Liver (tissue), 9 donors: Measurements from ENCODE around the gene ZNF700. TPM values are rescaled to one million over a fixed set of nuclear protein-coding genes. Genes with fewer than 3 reads are reported as not detected.
"Not testable (repeated sequence)": the region's sequence is repeated elsewhere in the genome, so short reads cannot be mapped to it uniquely, and the experiment has no call there.

Source experiments
- DNase-seq: peaks from one replicate; pipeline ENCODE4 v3.0.0-alpha.2; 2017; ENCODE audit warnings: low spot score
- H3K27ac ChIP-seq, 2 donors: one replicate each; pipeline ENCODE4 v1.7.0; 2013; ENCODE audit warnings: inconsistent platforms in 2 of 2, low read length in 2 of 2, control low read depth in 1 of 2, low read depth in 1 of 2, mild to moderate bottlenecking in 1 of 2
- H3K27me3 ChIP-seq, 4 donors: one replicate each; pipeline versions ENCODE4 v1.6.1 to v1.7.0; 2013; ENCODE audit warnings: low read length in 3 of 4, inconsistent platforms in 1 of 4, mild to moderate bottlenecking in 1 of 4, moderate library complexity in 1 of 4; ENCODE audit not compliant: control insufficient read depth in 4 of 4, insufficient read depth in 4 of 4
- H3K36me3 ChIP-seq, 4 donors: one replicate each; pipeline versions ENCODE4 v1.6.1 to v1.7.0; 2013; ENCODE audit warnings: low read length in 3 of 4, mild to moderate bottlenecking in 3 of 4, low read depth in 1 of 4, moderate library complexity in 1 of 4; ENCODE audit not compliant: control insufficient read depth in 4 of 4, insufficient read depth in 3 of 4
- H3K4me1 ChIP-seq, 4 donors: one replicate each; pipeline versions ENCODE4 v1.6.1 to v1.7.0; 2013; ENCODE audit warnings: low read length in 3 of 4, mild to moderate bottlenecking in 3 of 4, moderate library complexity in 1 of 4; ENCODE audit not compliant: control insufficient read depth in 4 of 4, insufficient read depth in 4 of 4
- H3K4me3 ChIP-seq, 3 donors: one replicate each; pipeline versions ENCODE4 v1.6.1 to v1.7.0; 2013; ENCODE audit warnings: low read length in 3 of 3, control low read depth in 1 of 3, low read depth in 1 of 3, mild to moderate bottlenecking in 1 of 3
- H3K9ac ChIP-seq, 2 donors: one replicate each; pipeline ENCODE4 v1.7.0; 2013; ENCODE audit warnings: low read length in 2 of 2, mild to moderate bottlenecking in 2 of 2, moderate library complexity in 2 of 2, control low read depth in 1 of 2, low read depth in 1 of 2
- H3K9me3 ChIP-seq, 4 donors: one replicate each; pipeline versions ENCODE4 v1.6.1 to v1.7.0; 2013; ENCODE audit warnings: low read length in 3 of 4; ENCODE audit not compliant: control insufficient read depth in 4 of 4
- CTCF ChIP-seq: fragments of 150-350 bp; IDR thresholded peaks from 2 replicates; pipeline ENCODE4 v1.5.1; 2017; ENCODE audit warnings: improper control_type of control experiment, low read depth, low read length; ENCODE audit not compliant: missing input control
- EGR1 ChIP-seq, 2 donors: IDR thresholded peaks; 2 replicates each; pipeline ENCODE4 v1.6.1; 2016 to 2018; ENCODE audit warnings: antibody characterized with exemption in 2 of 2, low read depth in 2 of 2
- FOXA1 ChIP-seq: IDR thresholded peaks from 2 replicates; pipeline ENCODE4 v1.6.1; 2016; ENCODE audit warnings: antibody characterized with exemption
- FOXA2 ChIP-seq: IDR thresholded peaks from 2 replicates; pipeline ENCODE4 v1.6.1; 2016; ENCODE audit warnings: antibody characterized with exemption
- GABPA ChIP-seq, 2 donors: IDR thresholded peaks in 1 of 2; conservative IDR thresholded peaks in 1 of 2; 2 replicates each; pipeline ENCODE4 v1.6.1; 2016; ENCODE audit warnings: antibody characterized with exemption in 2 of 2, mild to moderate bottlenecking in 1 of 2, moderate library complexity in 1 of 2
- HNF4A ChIP-seq, 2 donors: conservative IDR thresholded peaks; 2 replicates each; pipeline ENCODE4 v1.6.1; 2016; ENCODE audit warnings: antibody characterized with exemption in 2 of 2, mild to moderate bottlenecking in 2 of 2
- HNF4G ChIP-seq: IDR thresholded peaks from 2 replicates; pipeline ENCODE4 v1.6.1; 2016; ENCODE audit warnings: antibody characterized with exemption
- JUND ChIP-seq, 2 donors: IDR thresholded peaks; 2 replicates each; pipeline ENCODE4 v1.6.1; 2016; ENCODE audit warnings: antibody characterized with exemption in 2 of 2
- MAX ChIP-seq: IDR thresholded peaks from 2 replicates; pipeline ENCODE4 v1.6.1; 2016; ENCODE audit warnings: antibody characterized with exemption
- NR2F2 ChIP-seq: IDR thresholded peaks from 2 replicates; pipeline ENCODE4 v1.6.1; 2016; ENCODE audit warnings: antibody characterized with exemption
- RAD21 ChIP-seq, 2 donors: IDR thresholded peaks; 2 replicates each; pipeline ENCODE4 v1.6.1; 2016; ENCODE audit warnings: antibody characterized with exemption in 2 of 2, mild to moderate bottlenecking in 2 of 2
- REST ChIP-seq: IDR thresholded peaks from 2 replicates; pipeline ENCODE4 v1.6.1; 2016; ENCODE audit warnings: antibody characterized with exemption, mild to moderate bottlenecking
- RXRA ChIP-seq, 2 donors: IDR thresholded peaks; 2 replicates each; pipeline ENCODE4 v1.6.1; 2017 to 2018; ENCODE audit warnings: antibody characterized with exemption in 2 of 2, mild to moderate bottlenecking in 1 of 2
- SP1 ChIP-seq: IDR thresholded peaks from 2 replicates; pipeline ENCODE4 v1.6.1; 2018; ENCODE audit warnings: antibody characterized with exemption, mild to moderate bottlenecking
- YY1 ChIP-seq: IDR thresholded peaks from 2 replicates; pipeline ENCODE4 v1.6.1; 2016; ENCODE audit warnings: antibody characterized with exemption, mild to moderate bottlenecking
- ZBTB33 ChIP-seq: IDR thresholded peaks from 2 replicates; pipeline ENCODE4 v1.6.1; 2016; ENCODE audit warnings: antibody characterized with exemption
- WGBS: extraction: QIAGEN DNeasy Blood & Tissue Kit; methylation state at CpG from one replicate; pipeline ENCODE4 v1.1.7; 2013; 5-methylcytosine and 5-hydroxymethylcytosine counted together
- polyA plus RNA-seq, 2 donors: library from polyadenylated mRNA; stranded (reverse) in 1 of 2; unstranded in 1 of 2; fragments of 200-250 nt in 1 of 2; fragments of >200 nt in 1 of 2; fragmentation: Nextera tagmentation in 1 of 2; extraction: Ambion mirVana in 1 of 2; gene quantifications; one replicate each; pipeline versions ENCODE4 v1.2.1 to v1.2.3, GENCODE V29; 2013 to 2015
- total RNA-seq, 2 donors: library from RNA; depleted of rRNA; stranded (reverse); fragments of >200 nt; gene quantifications; one replicate each; pipeline ENCODE4 v1.2.3, GENCODE V29; 2014
- donor health status: healthy.
- donor health status: healthy.
- donor health status: healthy.
- donor health status: healthy.
- donor health status: healthy.

ZNF700 gene
- total and polyA plus RNA-seq, 4 donors, result 3.1 to 13.7 (median 6.7) TPM

DNA sequence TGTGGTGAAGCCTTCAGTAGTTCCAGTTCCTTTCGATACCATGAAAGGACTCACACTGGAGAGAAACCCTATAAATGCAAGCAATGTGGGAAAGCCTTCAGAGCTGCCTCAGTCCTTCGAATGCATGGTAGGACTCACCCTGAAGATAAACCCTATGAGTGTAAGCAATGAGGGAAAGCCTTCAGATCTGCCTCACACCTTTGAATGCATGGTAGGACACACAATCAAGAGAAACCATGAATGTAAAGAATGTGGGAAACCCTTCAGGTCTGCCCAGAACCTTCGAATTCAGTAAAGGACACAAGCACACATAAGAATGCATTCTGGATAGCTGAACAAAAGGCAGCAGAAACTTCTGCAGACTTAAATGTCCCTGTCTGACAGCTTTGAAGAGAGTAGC is 19.0 kb upstream of the ZNF700 start:
- no peak overlapping the region for H3K9ac ChIP-seq
- H3K4me1 ChIP-seq, result no peaks in the 10 kb centered on the region
- 96% methylated on average over 3 of the region's 3 CpGs for WGBS
- peaks cover 33 to 51% (median 39%) of the 10 kb centered on the region in 4 donors for H3K9me3 ChIP-seq
- H3K27me3 ChIP-seq, result no peaks in the 10 kb centered on the region
- no peak overlapping the region for H3K27ac ChIP-seq
- DNase-seq, result no peak
- H3K36me3 ChIP-seq, result peaks cover 8 to 42% (median 36%) of the 10 kb centered on the region in 4 donors
- TF ChIP-seq NR2F2 (no peak), FOXA2 (no peak), EGR1 (IDR thresholded peaks at IDR 0.05; ENCODE audit: low read depth in 2 of 2) (no peak), CTCF (no peak), RXRA (IDR thresholded peaks at IDR 0.05) (no peak), ZBTB33 (no peak), HNF4G (no peak), MAX (no peak), YY1 (no peak), JUND (IDR thresholded peaks at IDR 0.05) (no peak), RAD21 (IDR thresholded peaks at IDR 0.05) (no peak), SP1 (no peak), HNF4A (conservative IDR thresholded peaks at IDR 0.05) (no peak), FOXA1 (no peak), REST (no peak), GABPA (IDR thresholded peaks at IDR 0.05 in 1 of 2, conservative IDR thresholded peaks at IDR 0.05 in 1 of 2) (no peak)
- H3K4me3 ChIP-seq, result peak overlapping the region in 2 of 3 donors; percentile 80 to 87

- not testable (repeated sequence) for H3K4me1 ChIP-seq, H3K9ac ChIP-seq, H3K36me3 ChIP-seq, H3K27ac ChIP-seq, DNase-seq, H3K27me3 ChIP-seq
- H3K9me3 ChIP-seq, result peaks cover 16 to 41% (median 24%) of the 10 kb centered on the region in 4 donors
- H3K4me3 ChIP-seq, result peak overlapping the region in 1 of 3 donors; percentile 63
- WGBS, result 97% methylated on average over 1 of the region's 1 CpG
Measured at GRCh38 chr19:11911937-11912336, 13.0 kb upstream of the ZNF700 start.

- H3K36me3 ChIP-seq, H3K27ac ChIP-seq, H3K9ac ChIP-seq, H3K4me1 ChIP-seq, H3K4me3 ChIP-seq, H3K27me3 ChIP-seq, DNase-seq: not testable (repeated sequence)
- 95% methylated on average over 4 of the region's 4 CpGs for WGBS
- peaks cover 19 to 41% (median 25%) of the 10 kb centered on the region in 4 donors for H3K9me3 ChIP-seq
Measured at GRCh38 chr19:11914417-11915051, 10.4 kb upstream of the ZNF700 start.
